Stimulated activated CD8-positive, alpha-beta memory T cell treated with anti-CD3 and anti-CD28 coated beads, Interleukin-15, amount 100 ng/mL, for 48 hours (primary cell): Measurements from ENCODE around the gene CCDC74A.
"Not testable (repeated sequence)": the region's sequence is repeated elsewhere in the genome, so short reads cannot be mapped to it uniquely, and the experiment has no call there.

Source experiments
- DNase-seq, 2 donors: peaks; one replicate each; pipeline ENCODE4 v3.0.0-alpha.2; 2020; ENCODE audit warnings: low read depth in 2 of 2

The CCDC74A gene

GRCh38 chr2:131503587-131503986 is 24.1 kb upstream of the CCDC74A start:
- DNase-seq: not testable (repeated sequence)

- DNase-seq: not testable (repeated sequence)
These were observed 23.5 kb upstream of the CCDC74A start for GRCh38 chr2:131504082-131504750.

GRCh38 chr2:131509615-131510014 is 18.1 kb upstream of the CCDC74A start:
- no peak for DNase-seq

- DNase-seq: not testable (repeated sequence)
These were observed 16.3 kb upstream of the CCDC74A start for GRCh38 chr2:131511291-131511968.

- DNase-seq: not testable (repeated sequence)
These were observed 15.5 kb upstream of the CCDC74A start for GRCh38 chr2:131511969-131512870.

GRCh38 chr2:131514408-131515166 is 13.1 kb upstream of the CCDC74A start:
- DNase-seq: not testable (repeated sequence)

GRCh38 chr2:131515235-131515634 is 12.5 kb upstream of the CCDC74A start:
- not testable (repeated sequence) for DNase-seq

- no peak for DNase-seq
These were observed 11.7 kb upstream of the CCDC74A start for GRCh38 chr2:131516011-131516410.

GRCh38 chr2:131516621-131517020 is 11.1 kb upstream of the CCDC74A start:
- not testable (repeated sequence) for DNase-seq

- no peak for DNase-seq
These were observed 10.4 kb upstream of the CCDC74A start for GRCh38 chr2:131517106-131517831.

GRCh38 chr2:131517856-131518255 is 9.8 kb upstream of the CCDC74A start:
- DNase-seq: not testable (repeated sequence)

GRCh38 chr2:131518531-131518930 is 9.2 kb upstream of the CCDC74A start:
- not testable (repeated sequence) for DNase-seq

GRCh38 chr2:131519466-131519865 is 8.2 kb upstream of the CCDC74A start:
- DNase-seq: no peak

GRCh38 chr2:131519871-131520470 is 7.7 kb upstream of the CCDC74A start:
- DNase-seq: not testable (repeated sequence)

GRCh38 chr2:131520526-131520925 is 7.2 kb upstream of the CCDC74A start:
- DNase-seq: no peak

- DNase-seq: not testable (repeated sequence)
These were observed 6.2 kb upstream of the CCDC74A start for GRCh38 chr2:131521524-131521923.

- no peak for DNase-seq
These were observed 5.5 kb upstream of the CCDC74A start for GRCh38 chr2:131521961-131522781.

- DNase-seq: not testable (repeated sequence)
These were observed 2.4 kb upstream of the CCDC74A start for GRCh38 chr2:131525256-131525655.
